PC-3 (cell line): Measurements from ENCODE around the gene PDE6A. TPM values are rescaled to one million over a fixed set of nuclear protein-coding genes. Genes with fewer than 3 reads are reported as not detected.

Experiments used
- ATAC-seq: fragments of 200-7000 bp; cut with Tn5 transposase; 2 replicates; pipeline ENCODE4 v1.9.1; 2020; ENCODE audit warnings: mild to moderate bottlenecking, moderate library complexity
- BruUV-seq: library from RNA; stranded (reverse); fragments of 400-500 nt; replicated peaks from 2 replicates; lab custom pipeline; 2021; lab: Mats Ljungman, UMichigan
- CTCF ChIA-PET: fragments of 300-600 bp; sonication (Branson Sonifier 250); formaldehyde crosslinking; loops from one replicate; lab custom pipeline; 2022; ENCODE audit warnings: antibody characterized with exemption; lab: Charles Lee
- POLR2A ChIA-PET: fragments of 300-600 bp; sonication (Branson Sonifier 250); formaldehyde crosslinking; loops from one replicate; lab custom pipeline; 2022; ENCODE audit warnings: antibody characterized with exemption; ENCODE audit not compliant: unreplicated experiment; lab: Charles Lee
- DNase-seq: peaks from one replicate; pipeline ENCODE4 v3.0.0-alpha.2; 2015
- H2AFZ ChIP-seq: fragments of 300-600 bp; sonication (generic); 2 replicates; pipeline ENCODE4 v1.6.0; 2016; ENCODE audit warnings: antibody characterized with exemption, low read length
- H3F3A ChIP-seq: fragments of 300-600 bp; sonication (generic); one replicate; pipeline ENCODE4 v1.6.0; 2017; ENCODE audit warnings: antibody characterized with exemption, low read length, control low read depth, mild to moderate bottlenecking; ENCODE audit not compliant: unreplicated experiment
- H3K27ac ChIP-seq: fragments of 300-600 bp; sonication (generic); 2 replicates; pipeline ENCODE4 v1.5.1; 2016; ENCODE audit warnings: mild to moderate bottlenecking, low read length
- H3K27me3 ChIP-seq: fragments of 300-600 bp; sonication (generic); 2 replicates; pipeline ENCODE4 v1.6.1; 2016; ENCODE audit warnings: low read length, mixed read lengths
- H3K36me3 ChIP-seq: fragments of 300-600 bp; sonication (generic); 2 replicates; pipeline ENCODE4 v1.6.1; 2016; ENCODE audit warnings: low read depth, mixed run types, low read length, mixed read lengths
- H3K4me1 ChIP-seq: fragments of 300-600 bp; sonication (generic); 2 replicates; pipeline ENCODE4 v1.5.1; 2016; ENCODE audit warnings: low read length; ENCODE audit not compliant: insufficient read depth
- H3K4me2 ChIP-seq: fragments of 300-600 bp; sonication (generic); 2 replicates; pipeline ENCODE4 v1.6.0; 2016; ENCODE audit warnings: low read length
- H3K4me3 ChIP-seq: fragments of 300-600 bp; sonication (generic); 2 replicates; pipeline ENCODE4 v1.5.1; 2016; ENCODE audit warnings: mild to moderate bottlenecking, low read length, mixed read lengths
- H3K79me2 ChIP-seq: fragments of 300-600 bp; sonication (generic); 2 replicates; pipeline ENCODE4 v1.6.1; 2017; ENCODE audit warnings: low read length, mixed read lengths
- H3K9ac ChIP-seq: fragments of 300-600 bp; sonication (generic); 2 replicates; pipeline ENCODE4 v1.6.0; 2016; ENCODE audit warnings: mild to moderate bottlenecking, low read length
- H3K9me2 ChIP-seq: fragments of 300-600 bp; sonication (generic); replicated peaks from 2 replicates; pipeline ENCODE4 v1.6.1; 2016; ENCODE audit warnings: mixed run types, low read length, mixed read lengths
- H3K9me3 ChIP-seq: fragments of 300-600 bp; sonication (generic); 2 replicates; pipeline ENCODE4 v1.6.1; 2016; ENCODE audit warnings: low read length, mixed read lengths
- H4K20me1 ChIP-seq: fragments of 300-600 bp; sonication (generic); 2 replicates; pipeline ENCODE4 v1.6.1; 2016; ENCODE audit warnings: low read length, mixed read lengths
- EZH2 ChIP-seq: fragments of 300-600 bp; sonication (generic); IDR thresholded peaks from one replicate; pipeline ENCODE4 v1.6.1; 2017; ENCODE audit warnings: antibody characterized with exemption, mild to moderate bottlenecking, low read length; ENCODE audit not compliant: unreplicated experiment
- EZH2phosphoT487 ChIP-seq: fragments of 300-600 bp; sonication (generic); IDR thresholded peaks from 2 replicates; pipeline ENCODE4 v1.6.1; 2018; ENCODE audit warnings: mild to moderate bottlenecking, antibody characterized with exemption, low read length, borderline replicate concordance
- intact Hi-C: fragments of 100-400 bp; cut with micrococcal nuclease; formaldehyde crosslinking; loops from 2 replicates; pipeline ENCODE4 v1.9.0; 2023
- total RNA-seq: library from RNA; depleted of rRNA; stranded (reverse); fragments of >200 nt; gene quantifications from 2 replicates; pipeline ENCODE4 v1.2.3, GENCODE V29; 2014
- TF ChIP-seq, protein P1 (sequence below): fragments of 300-600 bp; sonication (generic); conservative IDR thresholded peaks from 2 replicates; pipeline ENCODE4 v1.5.1; 2017; ENCODE audit warnings: antibody characterized with exemption, low read depth, mild to moderate bottlenecking, low read length

Gene PDE6A
- total RNA-seq, 1 experiment from 2014 or later = not detected

DNA sequence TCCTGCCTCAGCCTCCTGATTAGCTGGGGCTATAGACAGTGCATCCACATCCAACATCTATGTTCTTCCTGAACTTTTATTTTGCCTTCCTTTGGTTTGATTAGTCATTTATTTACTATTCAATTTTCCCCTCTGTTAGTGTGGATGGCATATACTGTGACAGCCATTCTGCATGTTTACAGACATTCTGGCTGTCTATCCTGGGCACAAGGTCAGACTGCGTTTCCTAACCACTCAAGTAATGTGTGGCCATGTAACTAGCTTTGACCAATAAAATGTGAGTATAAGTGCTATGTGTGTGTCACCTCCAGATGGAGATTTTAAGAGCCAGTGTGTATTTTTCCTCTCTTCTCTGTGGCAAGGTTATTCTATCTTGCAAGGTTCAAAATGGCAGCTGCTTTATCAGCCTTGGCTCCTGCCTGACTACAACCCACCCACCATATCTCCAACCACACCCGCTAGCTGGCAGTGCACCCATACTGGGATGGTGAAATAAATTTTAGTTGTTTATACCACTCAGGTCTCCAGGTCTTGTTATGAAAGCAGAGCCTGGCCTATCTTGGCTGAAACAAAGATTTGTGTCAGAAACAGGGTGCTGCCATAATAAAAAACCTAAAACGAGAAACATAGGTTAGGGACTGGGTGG is 32.2 kb downstream of the PDE6A start:
- Histone ChIP-seq H3K4me1 (0 out of 2 replicates have a peak, but pooled peaks cover 5% of the 10 kb centered on the region), H3K36me3 (no peaks in the 10 kb centered on the region), H3K27ac (no peak overlapping the region), H3K27me3 (no peaks in the 10 kb centered on the region), H3K9me3 (no peaks in the 10 kb centered on the region), H3K4me2 (no peak overlapping the region), H3K79me2 (no peaks in the 10 kb centered on the region), H2AFZ (no peak overlapping the region), H3K9ac (no peak overlapping the region), H3K9me2 (no peaks in the 10 kb centered on the region), H3F3A (no peaks in the 10 kb centered on the region), H4K20me1 (no peaks in the 10 kb centered on the region), H3K4me3 (no peak overlapping the region)
- ATAC-seq = peak; percentile 69
- intact Hi-C loops = no loop called here
- no peak for DNase-seq
- ChIA-PET CTCF (no interaction called here), POLR2A (no interaction called here)
- BruUV-seq = no TSS peak
- TF ChIP-seq, protein P1, sequence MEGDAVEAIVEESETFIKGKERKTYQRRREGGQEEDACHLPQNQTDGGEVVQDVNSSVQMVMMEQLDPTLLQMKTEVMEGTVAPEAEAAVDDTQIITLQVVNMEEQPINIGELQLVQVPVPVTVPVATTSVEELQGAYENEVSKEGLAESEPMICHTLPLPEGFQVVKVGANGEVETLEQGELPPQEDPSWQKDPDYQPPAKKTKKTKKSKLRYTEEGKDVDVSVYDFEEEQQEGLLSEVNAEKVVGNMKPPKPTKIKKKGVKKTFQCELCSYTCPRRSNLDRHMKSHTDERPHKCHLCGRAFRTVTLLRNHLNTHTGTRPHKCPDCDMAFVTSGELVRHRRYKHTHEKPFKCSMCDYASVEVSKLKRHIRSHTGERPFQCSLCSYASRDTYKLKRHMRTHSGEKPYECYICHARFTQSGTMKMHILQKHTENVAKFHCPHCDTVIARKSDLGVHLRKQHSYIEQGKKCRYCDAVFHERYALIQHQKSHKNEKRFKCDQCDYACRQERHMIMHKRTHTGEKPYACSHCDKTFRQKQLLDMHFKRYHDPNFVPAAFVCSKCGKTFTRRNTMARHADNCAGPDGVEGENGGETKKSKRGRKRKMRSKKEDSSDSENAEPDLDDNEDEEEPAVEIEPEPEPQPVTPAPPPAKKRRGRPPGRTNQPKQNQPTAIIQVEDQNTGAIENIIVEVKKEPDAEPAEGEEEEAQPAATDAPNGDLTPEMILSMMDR = no peak
- no peak for TF ChIP-seq EZH2phosphoT487
- TF ChIP-seq EZH2 = no peak

- no TSS peak for BruUV-seq
- H3K9ac ChIP-seq = no peak overlapping the region
- peak; percentile 20; the same call in 1 of the 2 replicates for ATAC-seq
- no peaks in the 10 kb centered on the region for H4K20me1 ChIP-seq
- H3K4me3 ChIP-seq = no peak overlapping the region
- H3F3A ChIP-seq = no peaks in the 10 kb centered on the region
- no peak overlapping the region for H3K4me2 ChIP-seq
- ChIA-PET CTCF (no interaction called here), POLR2A (no interaction called here)
- no peaks in the 10 kb centered on the region for H3K9me2 ChIP-seq
- no peaks in the 10 kb centered on the region for H3K79me2 ChIP-seq
- 0 out of 2 replicates have a peak, but pooled peaks cover 5% of the 10 kb centered on the region for H3K4me1 ChIP-seq
- H3K27ac ChIP-seq = no peak overlapping the region
- no peaks in the 10 kb centered on the region for H3K27me3 ChIP-seq
- H3K9me3 ChIP-seq = no peaks in the 10 kb centered on the region
- no peak for TF ChIP-seq EZH2
- TF ChIP-seq, protein P1 = no peak
- TF ChIP-seq EZH2phosphoT487 = no peak
- H3K36me3 ChIP-seq = no peaks in the 10 kb centered on the region
- no peak for DNase-seq
- intact Hi-C loops = no loop called here
- H2AFZ ChIP-seq = no peak overlapping the region
Measured at GRCh38 chr5:149911031-149911430, 33.6 kb downstream of the PDE6A start.

GRCh38 chr5:149907828-149908227 is 36.8 kb downstream of the PDE6A start:
- H4K20me1 ChIP-seq = no peaks in the 10 kb centered on the region
- no peaks in the 10 kb centered on the region for H3K9me3 ChIP-seq
- no peaks in the 10 kb centered on the region for H3K27me3 ChIP-seq
- H2AFZ ChIP-seq = no peak overlapping the region
- BruUV-seq = no TSS peak
- ChIA-PET CTCF (no interaction called here), POLR2A (no interaction called here)
- TF ChIP-seq, protein P1 = no peak
- TF ChIP-seq EZH2 (no peak), EZH2phosphoT487 (no peak)
- intact Hi-C loops = no loop called here
- no peaks in the 10 kb centered on the region for H3K36me3 ChIP-seq
- no peak overlapping the region for H3K9ac ChIP-seq
- no peak for ATAC-seq
- H3F3A ChIP-seq = no peaks in the 10 kb centered on the region
- no peaks in the 10 kb centered on the region for H3K4me1 ChIP-seq
- no peak overlapping the region for H3K4me2 ChIP-seq
- no peak overlapping the region for H3K27ac ChIP-seq
- H3K4me3 ChIP-seq = no peak overlapping the region
- no peaks in the 10 kb centered on the region for H3K9me2 ChIP-seq
- H3K79me2 ChIP-seq = no peaks in the 10 kb centered on the region
- DNase-seq = no peak
